Measurements from ENCODE around the gene CD163L1. TPM values are rescaled to one million over a fixed set of nuclear protein-coding genes. Genes with fewer than 3 reads are reported as not detected.

CD163L1 gene
- total RNA-seq, 1 donor from 2014 or later, result 4.5 TPM

DNA sequence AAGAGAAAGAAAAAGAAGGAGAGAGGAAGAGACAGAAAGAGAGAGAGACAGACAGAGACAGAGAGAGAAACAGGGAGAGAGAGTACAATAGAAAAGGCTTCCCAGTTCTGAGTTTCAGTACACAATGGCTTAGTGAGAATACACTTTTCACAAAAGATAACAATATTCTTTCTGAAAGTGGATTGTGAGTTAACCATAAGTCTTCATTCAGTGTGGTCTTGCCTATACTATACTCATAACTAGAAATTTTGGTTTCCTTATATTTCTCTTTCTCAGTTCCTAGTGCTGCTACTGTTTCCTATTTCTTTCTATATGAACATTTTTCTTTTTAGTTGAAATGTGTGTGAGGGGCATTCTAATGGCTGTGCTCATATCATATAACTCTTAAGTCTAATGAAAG, 9.3 kb downstream of the CD163L1 start:
- TF ChIP-seq, protein P1, sequence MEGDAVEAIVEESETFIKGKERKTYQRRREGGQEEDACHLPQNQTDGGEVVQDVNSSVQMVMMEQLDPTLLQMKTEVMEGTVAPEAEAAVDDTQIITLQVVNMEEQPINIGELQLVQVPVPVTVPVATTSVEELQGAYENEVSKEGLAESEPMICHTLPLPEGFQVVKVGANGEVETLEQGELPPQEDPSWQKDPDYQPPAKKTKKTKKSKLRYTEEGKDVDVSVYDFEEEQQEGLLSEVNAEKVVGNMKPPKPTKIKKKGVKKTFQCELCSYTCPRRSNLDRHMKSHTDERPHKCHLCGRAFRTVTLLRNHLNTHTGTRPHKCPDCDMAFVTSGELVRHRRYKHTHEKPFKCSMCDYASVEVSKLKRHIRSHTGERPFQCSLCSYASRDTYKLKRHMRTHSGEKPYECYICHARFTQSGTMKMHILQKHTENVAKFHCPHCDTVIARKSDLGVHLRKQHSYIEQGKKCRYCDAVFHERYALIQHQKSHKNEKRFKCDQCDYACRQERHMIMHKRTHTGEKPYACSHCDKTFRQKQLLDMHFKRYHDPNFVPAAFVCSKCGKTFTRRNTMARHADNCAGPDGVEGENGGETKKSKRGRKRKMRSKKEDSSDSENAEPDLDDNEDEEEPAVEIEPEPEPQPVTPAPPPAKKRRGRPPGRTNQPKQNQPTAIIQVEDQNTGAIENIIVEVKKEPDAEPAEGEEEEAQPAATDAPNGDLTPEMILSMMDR (IDR thresholded peaks at IDR 0.05), result no peak
- Histone ChIP-seq H3K9me3 (no peaks in the 10 kb centered on the region), H3K27me3 (ENCODE audit: low read depth) (peaks cover 2% of the 10 kb centered on the region), H3K4me3 (no peak overlapping the region), H3K4me1 (no peaks in the 10 kb centered on the region), H3K36me3 (no peaks in the 10 kb centered on the region), H3K27ac (no peak overlapping the region)
- intact Hi-C loops (cut with DNase I), result no loop called here
- no peak for DNase-seq
- ATAC-seq, result no peak

DNA sequence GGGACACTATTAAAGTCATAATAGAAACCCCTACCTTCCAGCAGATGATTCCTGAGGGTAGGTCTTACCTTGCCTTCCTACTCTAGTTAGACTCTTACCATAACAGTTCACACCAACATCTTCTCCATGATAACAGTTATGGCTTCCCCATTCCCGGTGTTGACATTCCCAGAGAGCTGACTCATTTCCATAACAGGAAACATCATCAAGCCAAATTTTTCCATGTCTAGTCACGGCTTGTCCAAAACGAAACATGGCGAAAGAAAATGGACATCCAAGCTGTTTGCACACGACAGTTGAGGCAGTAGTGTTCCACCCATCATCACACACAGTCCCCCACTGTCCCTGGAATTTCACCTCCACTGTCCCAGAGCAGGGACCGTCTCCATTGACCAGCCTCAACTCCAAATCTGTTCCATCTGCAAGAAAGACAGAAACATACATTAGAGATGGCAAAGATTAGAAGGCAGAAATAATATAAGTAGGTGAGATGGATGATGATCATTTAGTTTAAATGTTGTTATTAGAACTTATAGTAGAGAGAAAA, 10.6 kb downstream of the CD163L1 start:
- no peak for DNase-seq
- no peak for ATAC-seq
- TF ChIP-seq, protein P1 (IDR thresholded peaks at IDR 0.05), result no peak

DNA sequence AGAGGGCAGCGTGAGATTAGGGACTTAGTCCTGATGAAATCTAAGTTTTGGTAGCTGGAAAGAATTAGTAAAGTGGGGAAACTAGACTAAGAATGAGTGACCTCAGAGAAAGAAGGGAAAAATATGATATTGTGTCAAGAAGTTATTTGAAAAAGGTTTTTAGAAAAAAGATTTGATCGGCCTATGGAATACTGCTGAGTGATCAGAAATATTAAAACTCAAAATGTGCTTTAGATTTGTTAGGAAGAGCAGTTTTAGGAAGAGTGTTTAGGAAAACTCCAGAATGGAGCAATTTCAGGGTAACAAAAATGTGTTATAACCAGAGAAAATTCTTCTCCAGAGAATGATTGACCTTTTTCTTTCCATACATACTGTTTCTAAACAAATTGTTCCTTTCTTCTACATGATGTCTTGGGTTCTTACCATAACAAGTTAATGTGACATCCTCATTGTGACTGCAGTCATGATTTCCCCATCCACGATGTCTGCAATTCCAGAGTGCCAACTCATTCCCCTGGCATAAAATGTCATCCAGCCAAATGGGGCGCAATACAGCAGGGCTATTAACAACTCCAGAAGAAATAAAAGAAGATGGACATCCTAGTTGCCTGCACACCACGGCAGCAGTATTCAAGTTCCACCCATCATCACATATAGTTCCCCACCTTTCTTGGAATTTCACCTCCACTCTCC, 11.8 kb downstream of the CD163L1 start:
- Histone ChIP-seq H3K27ac (no peak overlapping the region), H3K9me3 (no peaks in the 10 kb centered on the region), H3K4me1 (no peaks in the 10 kb centered on the region), H3K36me3 (no peaks in the 10 kb centered on the region), H3K4me3 (no peak overlapping the region), H3K27me3 (ENCODE audit: low read depth) (no peaks in the 10 kb centered on the region)
- TF ChIP-seq, protein P1 (IDR thresholded peaks at IDR 0.05), result no peak
- intact Hi-C loops (cut with DNase I), result no loop called here
- no peak for ATAC-seq
- DNase-seq, result no peak

More for the DNA sequence above, 10.6 kb downstream of the CD163L1 start:
- no peaks in the 10 kb centered on the region for H3K9me3 ChIP-seq
- no peaks in the 10 kb centered on the region for H3K4me1 ChIP-seq
- no peak overlapping the region for H3K27ac ChIP-seq
- intact Hi-C loops (cut with DNase I), result no loop called here
- no peaks in the 10 kb centered on the region for H3K36me3 ChIP-seq
- no peak overlapping the region for H3K4me3 ChIP-seq
- no peaks in the 10 kb centered on the region for H3K27me3 ChIP-seq (ENCODE audit: low read depth)

DNA sequence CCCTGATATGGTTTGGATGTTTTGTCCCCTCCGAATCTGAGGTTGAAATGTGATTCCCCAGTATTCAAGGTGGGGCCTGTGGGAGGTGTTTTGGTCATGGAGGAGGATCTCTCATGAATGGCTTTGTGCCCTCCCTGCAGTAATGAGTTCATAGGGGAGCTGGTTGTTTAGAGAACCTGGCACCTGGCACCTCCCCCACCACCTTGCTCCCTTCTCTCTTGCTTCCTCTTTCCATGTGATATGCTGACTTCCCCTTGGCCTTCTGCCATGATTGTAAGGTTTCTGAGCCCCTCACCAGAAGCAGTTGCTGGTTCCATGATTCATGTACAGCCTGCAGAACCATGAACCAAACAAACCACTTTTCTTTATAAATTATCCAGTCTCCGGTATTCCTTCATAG, 32.6 kb downstream of the CD163L1 start:
- TF ChIP-seq, protein P1 (IDR thresholded peaks at IDR 0.05), result no peak

DNA sequence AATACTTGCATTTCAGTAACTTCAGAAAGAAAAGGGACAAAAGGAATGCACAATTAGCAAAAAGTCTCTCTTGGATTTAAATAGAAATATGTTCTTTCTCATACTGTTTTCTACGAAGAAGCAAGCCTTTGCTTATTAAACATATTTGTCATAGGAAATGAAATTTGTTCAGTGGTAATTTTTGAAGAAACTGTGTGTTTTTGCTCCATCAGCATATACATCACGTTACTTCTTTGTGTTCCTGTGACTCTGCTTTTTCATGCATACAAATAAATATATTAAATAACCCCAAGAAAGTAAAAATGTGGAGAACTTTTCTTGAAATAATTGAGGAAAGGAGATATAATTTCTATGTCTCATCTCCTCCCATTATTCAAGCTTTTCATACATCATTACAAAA, 39.7 kb downstream of the CD163L1 start:
- Histone ChIP-seq H3K9me3 (no peaks in the 10 kb centered on the region), H3K4me1 (no peaks in the 10 kb centered on the region), H3K27ac (no peak overlapping the region), H3K36me3 (no peaks in the 10 kb centered on the region), H3K27me3 (ENCODE audit: low read depth) (no peaks in the 10 kb centered on the region), H3K4me3 (no peak overlapping the region)
- ATAC-seq (no peak), DNase-seq (no peak)
- TF ChIP-seq, protein P1 (IDR thresholded peaks at IDR 0.05), result no peak
- intact Hi-C loops (cut with DNase I), result no loop called here

More for the DNA sequence above, 32.6 kb downstream of the CD163L1 start:
- Histone ChIP-seq H3K27ac (no peak overlapping the region), H3K36me3 (no peaks in the 10 kb centered on the region), H3K4me3 (no peak overlapping the region), H3K4me1 (no peaks in the 10 kb centered on the region), H3K9me3 (no peaks in the 10 kb centered on the region), H3K27me3 (ENCODE audit: low read depth) (no peaks in the 10 kb centered on the region)
- ATAC-seq, result no peak
- intact Hi-C loops (cut with DNase I), result no loop called here
- no peak for DNase-seq

Data from lower lobe of right lung (tissue), 2 donors.